Testis (tissue), 2 donors: ENCODE data around the gene ODC1.

ENCODE experiments used
- CTCF ChIP-seq, 3 experiments: fragments of 450-650 bp in 2 of 3; fragments of 200-600 bp in 1 of 3; sonication (generic) in 1 of 3; IDR thresholded peaks; one replicate each; pipeline ENCODE4 v1.5.1; 2016 to 2019; ENCODE audit warnings: antibody characterized with exemption in 3 of 3, mild to moderate bottlenecking in 2 of 3, moderate library complexity in 1 of 3
- POLR2A ChIP-seq: fragments of 450-650 bp; IDR thresholded peaks from one replicate; pipeline ENCODE4 v1.6.1; 2017; ENCODE audit warnings: antibody characterized with exemption, mild to moderate bottlenecking, moderate library complexity

DNA sequence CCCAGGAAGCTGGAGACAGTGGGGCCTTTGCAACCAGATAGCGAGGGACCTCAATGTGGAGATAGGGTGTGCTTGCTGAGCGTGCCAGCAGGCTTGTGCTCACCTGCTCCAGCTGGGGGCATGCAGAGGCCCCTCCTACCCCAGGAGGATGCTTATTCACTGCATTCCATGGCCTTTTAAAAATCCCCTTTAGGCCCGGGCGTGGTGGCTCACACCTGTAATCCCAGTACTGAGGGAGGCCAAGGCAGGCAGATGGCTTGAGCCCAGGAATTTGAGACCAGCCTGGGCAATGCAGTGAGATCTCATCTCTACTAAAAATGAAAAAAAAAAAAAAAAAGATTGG lies 54.5 kb downstream of the ODC1 start:
- no peak for TF ChIP-seq CTCF (IDR thresholded peaks at IDR 0.05)
- no peak for TF ChIP-seq POLR2A
